ENCODE data around the gene SRGAP3.

SRGAP3 gene

GRCh38 chr3:9251055-9251786, 1.8 kb upstream of the SRGAP3 start:
- no peak for DNase-seq

GRCh38 chr3:9250236-9250635, 790 bp upstream of the SRGAP3 start:
- DNase-seq, result no peak

GRCh38 chr3:9248522-9249271, 749 bp downstream of the SRGAP3 start:
- DNase-seq, result no peak

GRCh38 chr3:9247941-9248521, 1.4 kb downstream of the SRGAP3 start:
- DNase-seq, result no peak

GRCh38 chr3:9247361-9247940, 2.0 kb downstream of the SRGAP3 start:
- DNase-seq, result no peak

- no peak for DNase-seq
Observed at GRCh38 chr3:9246189-9246588, 3.3 kb downstream of the SRGAP3 start.

GRCh38 chr3:9244495-9245183, 4.8 kb downstream of the SRGAP3 start:
- DNase-seq, result no peak

- DNase-seq, result no peak
Observed at GRCh38 chr3:9241956-9242355, 7.5 kb downstream of the SRGAP3 start.

GRCh38 chr3:9239680-9240079, 9.8 kb downstream of the SRGAP3 start:
- DNase-seq, result no peak

GRCh38 chr3:9238721-9239295, 10.6 kb downstream of the SRGAP3 start:
- DNase-seq, result no peak

GRCh38 chr3:9238276-9238675, 11.2 kb downstream of the SRGAP3 start:
- DNase-seq, result no peak

GRCh38 chr3:9233814-9234600, 15.4 kb downstream of the SRGAP3 start:
- no peak for DNase-seq

GRCh38 chr3:9233101-9233500, 16.3 kb downstream of the SRGAP3 start:
- no peak for DNase-seq

GRCh38 chr3:9231937-9232336, 17.5 kb downstream of the SRGAP3 start:
- no peak for DNase-seq

GRCh38 chr3:9231471-9231870, 18.0 kb downstream of the SRGAP3 start:
- DNase-seq, result no peak

- DNase-seq, result no peak
Observed at GRCh38 chr3:9231006-9231405, 18.4 kb downstream of the SRGAP3 start.

- no peak for DNase-seq
Observed at GRCh38 chr3:9230596-9230995, 18.9 kb downstream of the SRGAP3 start.

- DNase-seq, result no peak
Observed at GRCh38 chr3:9229879-9230278, 19.6 kb downstream of the SRGAP3 start.

GRCh38 chr3:9229325-9229724, 20.1 kb downstream of the SRGAP3 start:
- DNase-seq, result no peak

GRCh38 chr3:9226326-9226725, 23.1 kb downstream of the SRGAP3 start:
- DNase-seq, result no peak

GRCh38 chr3:9225268-9225667, 24.2 kb downstream of the SRGAP3 start:
- DNase-seq, result no peak

- no peak for DNase-seq
Observed at GRCh38 chr3:9224490-9224889, 25.0 kb downstream of the SRGAP3 start.
